Measurements from ENCODE around the gene TBC1D20.

GRCh38 chr20:420721-421574, 41.4 kb downstream of the TBC1D20 start:
- TF ChIP-seq CTCF (IDR thresholded peaks at IDR 0.05) (no peak), POLR2A (IDR thresholded peaks at IDR 0.05) (no peak)

All from Peyer's patch (tissue), 4 donors.